Stimulated activated CD8-positive, alpha-beta memory T cell treated with anti-CD3 and anti-CD28 coated beads, Interleukin-15, amount 100 ng/mL, for 4 hours (primary cell): ENCODE data around the gene CADPS2.
"Not testable (repeated sequence)": the region's sequence is repeated elsewhere in the genome, so short reads cannot be mapped to it uniquely, and the experiment has no call there.

ENCODE experiments used
- DNase-seq, 2 donors: peaks; one replicate each; pipeline ENCODE4 v3.0.0-alpha.2; 2020; ENCODE audit warnings: low read depth in 2 of 2

CADPS2 gene

DNA sequence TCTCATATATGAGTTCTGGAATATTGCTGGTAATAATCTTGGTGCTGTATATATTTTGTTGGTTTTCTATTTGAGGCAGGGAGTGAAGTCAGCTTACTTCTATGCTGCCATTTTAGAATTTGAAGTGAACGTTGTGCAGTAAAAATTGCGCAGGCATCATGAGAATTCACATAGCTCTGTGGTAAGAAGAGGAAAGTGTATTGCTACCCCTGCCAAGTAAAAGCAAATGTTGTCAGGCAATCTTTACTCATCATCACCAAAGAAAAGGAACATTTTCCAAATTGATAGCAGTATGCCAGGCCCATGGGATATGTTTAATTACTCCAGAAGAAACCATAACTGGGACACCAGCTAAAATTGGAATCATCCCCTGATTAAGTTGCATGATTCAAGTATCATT is 595.1 kb downstream of the CADPS2 start:
- no peak for DNase-seq

- DNase-seq: no peak
These were observed 595.8 kb downstream of the CADPS2 start for GRCh38 chr7:122290476-122290875.

DNA sequence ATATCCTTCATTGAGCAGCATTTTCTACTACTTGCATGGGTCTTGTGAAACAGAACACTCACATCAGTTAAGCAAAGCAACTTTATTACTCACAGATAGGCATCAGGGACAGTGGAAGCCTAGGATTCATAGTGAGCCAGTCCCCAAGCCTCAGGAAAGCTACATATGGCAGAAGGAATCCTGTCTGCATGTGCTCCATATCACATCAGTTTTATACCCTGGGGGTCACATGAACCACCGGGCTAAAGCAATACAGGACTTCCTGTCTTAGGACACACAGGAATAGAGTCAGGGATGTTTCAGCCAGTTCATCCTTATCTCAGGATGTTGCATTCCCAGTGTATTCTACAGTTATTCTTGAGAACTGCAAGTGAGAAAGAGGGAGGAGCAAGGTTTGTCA is 596.8 kb downstream of the CADPS2 start:
- DNase-seq: no peak

- DNase-seq: not testable (repeated sequence)
These were observed 601.7 kb downstream of the CADPS2 start for GRCh38 chr7:122284608-122285007.

DNA sequence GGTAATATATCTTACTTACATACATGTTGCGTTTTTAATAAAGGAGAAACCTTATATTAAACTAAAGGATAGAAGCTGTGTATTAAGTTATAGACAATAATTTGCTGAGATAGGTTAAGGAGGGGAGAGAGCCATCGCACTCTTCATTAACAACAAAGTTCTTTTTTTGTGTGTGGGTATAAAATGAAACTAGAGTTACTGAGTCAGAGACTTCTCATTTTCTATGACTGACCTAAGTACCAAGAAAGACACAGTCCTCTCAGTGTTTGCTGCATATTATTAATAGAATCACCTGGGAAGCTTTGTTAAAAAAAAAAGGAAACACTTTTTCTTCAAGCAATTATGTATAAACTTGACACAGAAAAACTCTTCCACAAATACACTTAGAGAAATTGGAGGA is 613.1 kb downstream of the CADPS2 start:
- no peak for DNase-seq

GRCh38 chr7:122269241-122269640 is 617.0 kb downstream of the CADPS2 start:
- DNase-seq: no peak
